Activated CD8-positive, alpha-beta T cell treated with anti-CD3 and anti-CD28 coated beads, Interleukin-2, amount 10 ng/mL, durations not matched to agents 7 days and 5 days (primary cell): ENCODE results near the gene TLCD2. TPM values are rescaled to one million over a fixed set of nuclear protein-coding genes. Genes with fewer than 3 reads are reported as not detected.
"Not testable (repeated sequence)": the region's sequence is repeated elsewhere in the genome, so short reads cannot be mapped to it uniquely, and the experiment has no call there.

Experiments
- ATAC-seq: fragments of 150-1000 bp; cut with Tn5 transposase; one replicate; pipeline ENCODE4 v1.10.0; 2021; ENCODE audit warnings: moderate library complexity
- CTCF ChIA-PET: fragments of 350-600 bp; sonication (Branson Sonifier 250); formaldehyde crosslinking; loops from one replicate; lab custom pipeline; 2021; ENCODE audit warnings: antibody characterized with exemption; lab: Charles Lee
- POLR2A ChIA-PET: fragments of 350-600 bp; sonication (Branson Sonifier 250); formaldehyde crosslinking; loops from one replicate; lab custom pipeline; 2021; ENCODE audit warnings: antibody characterized with exemption; lab: Charles Lee
- DNase-seq: peaks from one replicate; pipeline ENCODE4 v3.0.0-alpha.2; 2020
- H3K27ac Mint-ChIP-seq: one replicate; pipeline ENCODE4 v1.8.0; 2021; ENCODE audit warnings: mild to moderate bottlenecking, mixed read lengths
- H3K27me3 Mint-ChIP-seq: one replicate; pipeline ENCODE4 v1.8.0; 2021; ENCODE audit warnings: low read depth, mixed read lengths
- H3K36me3 Mint-ChIP-seq: one replicate; pipeline ENCODE4 v1.8.0; 2021; ENCODE audit warnings: low read depth, mixed read lengths
- H3K4me1 Mint-ChIP-seq: one replicate; pipeline ENCODE4 v1.8.0; 2021; ENCODE audit warnings: low read depth, mixed read lengths
- H3K4me3 Mint-ChIP-seq: one replicate; pipeline ENCODE4 v1.8.0; 2021; ENCODE audit warnings: mild to moderate bottlenecking, mixed read lengths
- H3K9me3 Mint-ChIP-seq: one replicate; pipeline ENCODE4 v1.8.0; 2022; ENCODE audit warnings: mixed read lengths; ENCODE audit not compliant: insufficient read depth
- total RNA-seq, 2 experiments: library from RNA; stranded (reverse); gene quantifications; one replicate each; pipeline ENCODE4 v1.2.3, GENCODE V29; 2021

TLCD2 gene
- total RNA-seq, 2 experiments from 2014 or later = 0.13 TPM; not detected in 1

GRCh38 chr17:1714980-1715802, 5.0 kb upstream of the TLCD2 start:
- ChIA-PET POLR2A (interaction anchor here (0.7 to 3.0 kb wide), 4 partner anchors 10 to 200 kb away, joined by 3 to 16 read pairs (median 9); partner anchors contain the start of genes RPA1, SMYD4 and WDR81), CTCF (interaction anchor here (1.3 to 2.6 kb wide), 3 partner anchors 46 to 155 kb away, joined by 5 to 16 read pairs (median 10); no protein-coding TSS in a partner anchor)
- Mint-ChIP-seq H3K27ac (peak overlapping the region; percentile 52), H3K4me1 (peaks cover 41% of the 10 kb centered on the region), H3K36me3 (peaks cover 11% of the 10 kb centered on the region), H3K4me3 (peak overlapping the region; percentile 95), H3K27me3 (peaks cover 15% of the 10 kb centered on the region), H3K9me3 (no peaks in the 10 kb centered on the region)
- DNase-seq (peak; percentile 58), ATAC-seq (no peak)

GRCh38 chr17:1714427-1714979, 4.3 kb upstream of the TLCD2 start:
- peaks cover 41% of the 10 kb centered on the region for H3K4me1 Mint-ChIP-seq
- peaks cover 11% of the 10 kb centered on the region for H3K36me3 Mint-ChIP-seq
- ChIA-PET CTCF (interaction anchor here (1.1 to 2.6 kb wide), 2 partner anchors 45 to 109 kb away, joined by 3 to 10 read pairs; no protein-coding TSS in a partner anchor), POLR2A (interaction anchor here (0.6 to 0.7 kb wide), 2 partner anchors 9 to 199 kb away, joined by 3 to 4 read pairs; no protein-coding TSS in a partner anchor)
- no peak for DNase-seq
- peak overlapping the region; percentile 95 for H3K4me3 Mint-ChIP-seq
- H3K9me3 Mint-ChIP-seq = no peaks in the 10 kb centered on the region
- peaks cover 15% of the 10 kb centered on the region for H3K27me3 Mint-ChIP-seq
- no peak overlapping the region for H3K27ac Mint-ChIP-seq
- no peak for ATAC-seq

GRCh38 chr17:1713878-1714426, 3.8 kb upstream of the TLCD2 start:
- H3K4me1 Mint-ChIP-seq = peaks cover 41% of the 10 kb centered on the region
- ChIA-PET CTCF (interaction anchor here (1.1 to 2.6 kb wide), 4 partner anchors 41 to 157 kb away, joined by 3 to 10 read pairs (median 4); no protein-coding TSS in a partner anchor), POLR2A (interaction anchor here (0.6 kb wide), 1 partner anchor 9 kb away, joined by 4 read pairs; no protein-coding TSS in a partner anchor)
- H3K4me3 Mint-ChIP-seq = peak overlapping the region; percentile 34
- H3K9me3 Mint-ChIP-seq = no peaks in the 10 kb centered on the region
- H3K27me3 Mint-ChIP-seq = peaks cover 15% of the 10 kb centered on the region
- H3K36me3 Mint-ChIP-seq = peaks cover 11% of the 10 kb centered on the region
- DNase-seq (no peak), ATAC-seq (no peak)
- no peak overlapping the region for H3K27ac Mint-ChIP-seq

- Mint-ChIP-seq H3K9me3 (no peaks in the 10 kb centered on the region), H3K36me3 (peaks cover 11% of the 10 kb centered on the region)
- POLR2A ChIA-PET = no interaction called here
Measured at GRCh38 chr17:1713160-1713877, 3.1 kb upstream of the TLCD2 start.

GRCh38 chr17:1712271-1712670, 2.1 kb upstream of the TLCD2 start:
- ChIA-PET POLR2A (no interaction called here), CTCF (interaction anchor here (1.0 kb wide), 1 partner anchor 153 kb away, joined by 3 read pairs; no protein-coding TSS in a partner anchor)
- DNase-seq (no peak), ATAC-seq (no peak)
- Mint-ChIP-seq H3K9me3 (no peaks in the 10 kb centered on the region), H3K4me3 (no peak overlapping the region), H3K27ac (no peak overlapping the region), H3K36me3 (peaks cover 11% of the 10 kb centered on the region), H3K27me3 (peaks cover 23% of the 10 kb centered on the region), H3K4me1 (peaks cover 29% of the 10 kb centered on the region)

More at GRCh38 chr17:1713160-1713877, 3.1 kb upstream of the TLCD2 start:
- no peak overlapping the region for H3K27ac Mint-ChIP-seq
- ATAC-seq (no peak), DNase-seq (no peak)
- peaks cover 38% of the 10 kb centered on the region for H3K4me1 Mint-ChIP-seq
- CTCF ChIA-PET = interaction anchor here (0.7 to 2.6 kb wide), 7 partner anchors 8 to 157 kb away, joined by 3 to 10 read pairs (median 3); no protein-coding TSS in a partner anchor
- H3K27me3 Mint-ChIP-seq = peaks cover 18% of the 10 kb centered on the region
- no peak overlapping the region for H3K4me3 Mint-ChIP-seq

GRCh38 chr17:1711804-1712203, 1.6 kb upstream of the TLCD2 start:
- no peak for DNase-seq
- peaks cover 25% of the 10 kb centered on the region for H3K27me3 Mint-ChIP-seq
- H3K27ac Mint-ChIP-seq = no peak overlapping the region
- H3K4me3 Mint-ChIP-seq = no peak overlapping the region
- CTCF ChIA-PET = interaction anchor here (1.0 kb wide), 2 partner anchors 9 to 42 kb away, joined by 3 to 4 read pairs; no protein-coding TSS in a partner anchor
- H3K9me3 Mint-ChIP-seq = no peaks in the 10 kb centered on the region
- ATAC-seq = no peak
- peaks cover 27% of the 10 kb centered on the region for H3K4me1 Mint-ChIP-seq
- POLR2A ChIA-PET = interaction anchor here (0.9 kb wide), 1 partner anchor 16 kb away, joined by 3 read pairs; no protein-coding TSS in a partner anchor
- peaks cover 11% of the 10 kb centered on the region for H3K36me3 Mint-ChIP-seq

- ChIA-PET CTCF (interaction anchor here (1.0 kb wide), 2 partner anchors 10 to 41 kb away, joined by 3 to 4 read pairs; no protein-coding TSS in a partner anchor), POLR2A (interaction anchor here (0.9 kb wide), 1 partner anchor 17 kb away, joined by 3 read pairs; no protein-coding TSS in a partner anchor)
- DNase-seq (no peak), ATAC-seq (no peak)
- peak overlapping the region; percentile 49 for H3K27ac Mint-ChIP-seq
- peaks cover 11% of the 10 kb centered on the region for H3K36me3 Mint-ChIP-seq
- H3K27me3 Mint-ChIP-seq = peaks cover 25% of the 10 kb centered on the region
- peak overlapping the region; percentile 28 for H3K4me3 Mint-ChIP-seq
- H3K4me1 Mint-ChIP-seq = peaks cover 27% of the 10 kb centered on the region
- H3K9me3 Mint-ChIP-seq = no peaks in the 10 kb centered on the region
Measured at GRCh38 chr17:1710807-1711553, 803 bp upstream of the TLCD2 start.

- CTCF ChIA-PET = no interaction called here
Measured at GRCh38 chr17:1709403-1709951, 700 bp downstream of the TLCD2 start.

GRCh38 chr17:1708791-1709346, 1.3 kb downstream of the TLCD2 start:
- not testable (repeated sequence) for ATAC-seq

More at GRCh38 chr17:1709403-1709951, 700 bp downstream of the TLCD2 start:
- no peak for DNase-seq
- Mint-ChIP-seq H3K4me3 (peak overlapping the region; percentile 15), H3K9me3 (no peaks in the 10 kb centered on the region), H3K4me1 (peaks cover 21% of the 10 kb centered on the region), H3K27ac (no peak overlapping the region), H3K27me3 (peaks cover 35% of the 10 kb centered on the region), H3K36me3 (peaks cover 11% of the 10 kb centered on the region)
- no peak for ATAC-seq
- POLR2A ChIA-PET = no interaction called here

GRCh38 chr17:1707107-1707506, 3.1 kb downstream of the TLCD2 start:
- Mint-ChIP-seq H3K9me3 (no peaks in the 10 kb centered on the region), H3K27me3 (peaks cover 37% of the 10 kb centered on the region), H3K4me3 (no peak overlapping the region), H3K27ac (no peak overlapping the region), H3K36me3 (peaks cover 5% of the 10 kb centered on the region), H3K4me1 (peaks cover 17% of the 10 kb centered on the region)
- DNase-seq = no peak
- ChIA-PET POLR2A (interaction anchor here (0.7 kb wide), 1 partner anchor 163 kb away, joined by 3 read pairs; no protein-coding TSS in a partner anchor), CTCF (interaction anchor here (0.6 kb wide), 1 partner anchor 994 kb away, joined by 3 read pairs; no protein-coding TSS in a partner anchor)
- no peak for ATAC-seq

More at GRCh38 chr17:1708791-1709346, 1.3 kb downstream of the TLCD2 start:
- peaks cover 11% of the 10 kb centered on the region for H3K36me3 Mint-ChIP-seq
- peak overlapping the region; percentile 26 for H3K4me3 Mint-ChIP-seq
- H3K27ac Mint-ChIP-seq, DNase-seq, POLR2A ChIA-PET, CTCF ChIA-PET, H3K9me3 Mint-ChIP-seq: not testable (repeated sequence)
- peaks cover 38% of the 10 kb centered on the region for H3K27me3 Mint-ChIP-seq
- H3K4me1 Mint-ChIP-seq = peaks cover 17% of the 10 kb centered on the region
